Activated T-helper 17 cell treated with anti-CD3 and anti-CD28 coated beads, Interleukin-2, amount 50 U/mL, for 72 hours (primary cell): ENCODE measurements around the gene BTAF1. TPM values are rescaled to one million over a fixed set of nuclear protein-coding genes. Genes with fewer than 3 reads are reported as not detected.

ENCODE experiments used
- ATAC-seq: fragments of 150-1000 bp; cut with Tn5 transposase; replicated peaks from 2 replicates; pipeline ENCODE4 v1.10.0; 2021; ENCODE audit warnings: mild to moderate bottlenecking, moderate library complexity
- H3K27ac Mint-ChIP-seq: one replicate; pipeline ENCODE4 v1.8.0; 2022; ENCODE audit warnings: mixed read lengths
- H3K27me3 Mint-ChIP-seq: one replicate; pipeline ENCODE4 v1.8.0; 2022; ENCODE audit warnings: mixed read lengths
- H3K36me3 Mint-ChIP-seq: one replicate; pipeline ENCODE4 v1.8.0; 2022; ENCODE audit warnings: low read depth, mild to moderate bottlenecking, mixed read lengths
- H3K4me1 Mint-ChIP-seq: one replicate; pipeline ENCODE4 v1.8.0; 2022; ENCODE audit warnings: mixed read lengths
- H3K4me3 Mint-ChIP-seq: one replicate; pipeline ENCODE4 v1.8.0; 2022; ENCODE audit warnings: mild to moderate bottlenecking, mixed read lengths
- H3K9me3 Mint-ChIP-seq: one replicate; pipeline ENCODE4 v1.8.0; 2022; ENCODE audit warnings: mixed read lengths
- total RNA-seq, 2 donors: library from RNA; stranded (reverse); gene quantifications; one replicate each; pipeline ENCODE4 v1.2.3, GENCODE V29; 2022

The BTAF1 gene
- total RNA-seq, 2 donors from 2014 or later = 49.1 to 122 TPM

GRCh38 chr10:91932737-91933136 is 9.2 kb downstream of the BTAF1 start:
- peaks cover 77% of the 10 kb centered on the region for H3K36me3 Mint-ChIP-seq
- H3K27ac Mint-ChIP-seq = no peak overlapping the region
- no peak for ATAC-seq
- no peaks in the 10 kb centered on the region for H3K9me3 Mint-ChIP-seq
- no peak overlapping the region for H3K4me3 Mint-ChIP-seq
- H3K4me1 Mint-ChIP-seq = peaks cover 40% of the 10 kb centered on the region
- no peaks in the 10 kb centered on the region for H3K27me3 Mint-ChIP-seq

- Mint-ChIP-seq H3K27ac (no peak overlapping the region), H3K36me3 (peaks cover 92% of the 10 kb centered on the region), H3K4me1 (peaks cover 44% of the 10 kb centered on the region), H3K27me3 (no peaks in the 10 kb centered on the region), H3K9me3 (no peaks in the 10 kb centered on the region), H3K4me3 (no peak overlapping the region)
- no peak for ATAC-seq
Measured at GRCh38 chr10:91935886-91936285, 12.3 kb downstream of the BTAF1 start.

- H3K27me3 Mint-ChIP-seq = no peaks in the 10 kb centered on the region
- no peak for ATAC-seq
- peaks cover 21% of the 10 kb centered on the region for H3K4me1 Mint-ChIP-seq
- no peak overlapping the region for H3K27ac Mint-ChIP-seq
- no peaks in the 10 kb centered on the region for H3K9me3 Mint-ChIP-seq
- H3K36me3 Mint-ChIP-seq = peaks cover 93% of the 10 kb centered on the region
- H3K4me3 Mint-ChIP-seq = no peak overlapping the region
Measured at GRCh38 chr10:91939653-91940052, 16.1 kb downstream of the BTAF1 start.

- no peak overlapping the region for H3K4me3 Mint-ChIP-seq
- H3K36me3 Mint-ChIP-seq = peaks cover 93% of the 10 kb centered on the region
- no peak overlapping the region for H3K27ac Mint-ChIP-seq
- no peak for ATAC-seq
- H3K9me3 Mint-ChIP-seq = no peaks in the 10 kb centered on the region
- H3K4me1 Mint-ChIP-seq = peaks cover 22% of the 10 kb centered on the region
- H3K27me3 Mint-ChIP-seq = no peaks in the 10 kb centered on the region
Measured at GRCh38 chr10:91941426-91941825, 17.9 kb downstream of the BTAF1 start.

- H3K27me3 Mint-ChIP-seq = no peaks in the 10 kb centered on the region
- H3K9me3 Mint-ChIP-seq = no peaks in the 10 kb centered on the region
- H3K4me3 Mint-ChIP-seq = peak overlapping the region; percentile 51
- H3K36me3 Mint-ChIP-seq = peaks cover 97% of the 10 kb centered on the region
- H3K27ac Mint-ChIP-seq = peak overlapping the region; percentile 91
- H3K4me1 Mint-ChIP-seq = peaks cover 12% of the 10 kb centered on the region
- ATAC-seq = peak; percentile 96
Measured at GRCh38 chr10:91944880-91945630, 21.5 kb downstream of the BTAF1 start.

- Mint-ChIP-seq H3K27me3 (no peaks in the 10 kb centered on the region), H3K9me3 (no peaks in the 10 kb centered on the region), H3K4me1 (no peaks in the 10 kb centered on the region), H3K27ac (no peak overlapping the region), H3K4me3 (no peak overlapping the region), H3K36me3 (peaks cover 98% of the 10 kb centered on the region)
- peak; percentile 21 for ATAC-seq
Measured at GRCh38 chr10:91953600-91954160, 30.1 kb downstream of the BTAF1 start.

GRCh38 chr10:91955114-91955513 is 31.5 kb downstream of the BTAF1 start:
- no peaks in the 10 kb centered on the region for H3K27me3 Mint-ChIP-seq
- no peak overlapping the region for H3K4me3 Mint-ChIP-seq
- no peaks in the 10 kb centered on the region for H3K9me3 Mint-ChIP-seq
- no peak overlapping the region for H3K27ac Mint-ChIP-seq
- H3K4me1 Mint-ChIP-seq = no peaks in the 10 kb centered on the region
- peaks cover 98% of the 10 kb centered on the region for H3K36me3 Mint-ChIP-seq
- no peak for ATAC-seq

- H3K4me3 Mint-ChIP-seq = no peak overlapping the region
- peaks cover 98% of the 10 kb centered on the region for H3K36me3 Mint-ChIP-seq
- H3K4me1 Mint-ChIP-seq = no peaks in the 10 kb centered on the region
- no peaks in the 10 kb centered on the region for H3K27me3 Mint-ChIP-seq
- no peaks in the 10 kb centered on the region for H3K9me3 Mint-ChIP-seq
- no peak overlapping the region for H3K27ac Mint-ChIP-seq
- ATAC-seq = no peak
Measured at GRCh38 chr10:91957091-91957490, 33.5 kb downstream of the BTAF1 start.

- Mint-ChIP-seq H3K27me3 (no peaks in the 10 kb centered on the region), H3K4me1 (peaks cover 12% of the 10 kb centered on the region), H3K36me3 (peaks cover 98% of the 10 kb centered on the region), H3K9me3 (no peaks in the 10 kb centered on the region), H3K4me3 (no peak overlapping the region), H3K27ac (no peak overlapping the region)
- ATAC-seq = no peak
Measured at GRCh38 chr10:91969297-91969696, 45.7 kb downstream of the BTAF1 start.

GRCh38 chr10:91974960-91975359 is 51.4 kb downstream of the BTAF1 start:
- no peaks in the 10 kb centered on the region for H3K9me3 Mint-ChIP-seq
- H3K27me3 Mint-ChIP-seq = no peaks in the 10 kb centered on the region
- peak overlapping the region; percentile 52 for H3K4me3 Mint-ChIP-seq
- H3K4me1 Mint-ChIP-seq = peaks cover 28% of the 10 kb centered on the region
- H3K36me3 Mint-ChIP-seq = peaks cover 98% of the 10 kb centered on the region
- peak; percentile 88 for ATAC-seq
- H3K27ac Mint-ChIP-seq = peak overlapping the region; percentile 90

GRCh38 chr10:91975438-91975837 is 51.9 kb downstream of the BTAF1 start:
- Mint-ChIP-seq H3K36me3 (peaks cover 98% of the 10 kb centered on the region), H3K9me3 (no peaks in the 10 kb centered on the region), H3K4me1 (peaks cover 28% of the 10 kb centered on the region), H3K27ac (peak overlapping the region; percentile 90), H3K27me3 (no peaks in the 10 kb centered on the region), H3K4me3 (peak overlapping the region; percentile 52)
- ATAC-seq = peak; percentile 65

- Mint-ChIP-seq H3K4me3 (no peak overlapping the region), H3K27ac (peak overlapping the region; percentile 90), H3K36me3 (peaks cover 97% of the 10 kb centered on the region), H3K4me1 (peaks cover 28% of the 10 kb centered on the region), H3K9me3 (no peaks in the 10 kb centered on the region), H3K27me3 (no peaks in the 10 kb centered on the region)
- ATAC-seq = no peak
Measured at GRCh38 chr10:91976317-91977051, 52.9 kb downstream of the BTAF1 start.

- peaks cover 21% of the 10 kb centered on the region for H3K4me1 Mint-ChIP-seq
- no peaks in the 10 kb centered on the region for H3K27me3 Mint-ChIP-seq
- H3K4me3 Mint-ChIP-seq = no peak overlapping the region
- H3K9me3 Mint-ChIP-seq = no peaks in the 10 kb centered on the region
- peaks cover 97% of the 10 kb centered on the region for H3K36me3 Mint-ChIP-seq
- ATAC-seq = no peak
- no peak overlapping the region for H3K27ac Mint-ChIP-seq
Measured at GRCh38 chr10:91977491-91977890, 53.9 kb downstream of the BTAF1 start.

GRCh38 chr10:91978585-91978984 is 55.0 kb downstream of the BTAF1 start:
- no peak for ATAC-seq

GRCh38 chr10:91980319-91980718 is 56.7 kb downstream of the BTAF1 start:
- Mint-ChIP-seq H3K36me3 (peaks cover 99% of the 10 kb centered on the region), H3K27ac (no peak overlapping the region), H3K27me3 (no peaks in the 10 kb centered on the region), H3K9me3 (no peaks in the 10 kb centered on the region), H3K4me3 (no peak overlapping the region), H3K4me1 (peaks cover 15% of the 10 kb centered on the region)
- ATAC-seq = no peak

More at GRCh38 chr10:91978585-91978984, 55.0 kb downstream of the BTAF1 start:
- H3K27me3 Mint-ChIP-seq = no peaks in the 10 kb centered on the region
- H3K36me3 Mint-ChIP-seq = peaks cover 97% of the 10 kb centered on the region
- no peak overlapping the region for H3K27ac Mint-ChIP-seq
- peaks cover 21% of the 10 kb centered on the region for H3K4me1 Mint-ChIP-seq
- no peak overlapping the region for H3K4me3 Mint-ChIP-seq
- no peaks in the 10 kb centered on the region for H3K9me3 Mint-ChIP-seq
